Measurements from ENCODE around the gene DZIP1.

GRCh38 chr13:95605448-95606125, 38.9 kb downstream of the DZIP1 start:
- TF ChIP-seq EZH2 (IDR thresholded peaks at IDR 0.05; ENCODE audit: borderline replicate concordance, insufficient read depth, low read depth, low read length, poor library complexity, severe bottlenecking) (no peak), CTCF (IDR thresholded peaks at IDR 0.05) (no peak)
